ENCODE data around the gene AHSA1.

Gene AHSA1

DNA sequence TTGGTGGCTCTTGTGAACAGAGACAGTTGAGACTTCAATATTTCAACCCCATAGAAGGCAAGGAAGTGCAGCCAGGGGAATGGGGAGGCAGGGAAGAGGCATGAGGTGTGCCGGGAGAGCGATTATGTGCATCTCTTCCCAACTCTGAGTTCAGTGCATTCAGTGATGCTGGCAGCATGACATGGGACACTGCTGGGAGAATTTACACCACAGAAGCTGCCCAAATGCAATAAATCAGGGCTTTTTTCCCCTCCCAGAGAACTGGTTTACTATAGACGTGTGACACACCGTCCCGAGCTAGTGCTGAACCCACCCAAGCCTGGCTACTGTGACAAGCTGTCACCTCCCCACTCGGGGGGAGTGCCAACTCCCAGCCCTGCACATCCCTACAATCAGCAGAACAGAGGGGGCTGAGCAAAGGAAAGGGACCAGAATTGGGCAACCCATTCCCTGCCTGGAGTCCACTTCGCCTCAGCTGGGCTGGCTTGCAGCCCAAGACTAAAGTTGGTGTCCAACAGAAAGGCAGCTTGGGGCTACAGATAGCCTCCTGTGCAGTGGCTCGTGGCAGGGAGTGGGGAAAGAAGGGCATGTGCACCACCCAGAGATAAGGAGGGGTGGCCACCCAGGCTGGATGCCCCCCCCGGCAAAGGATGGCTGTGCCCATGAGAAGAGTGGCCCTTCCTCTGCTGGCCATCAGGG, 16.7 kb downstream of the AHSA1 start:
- no peak for DNase-seq

DNA sequence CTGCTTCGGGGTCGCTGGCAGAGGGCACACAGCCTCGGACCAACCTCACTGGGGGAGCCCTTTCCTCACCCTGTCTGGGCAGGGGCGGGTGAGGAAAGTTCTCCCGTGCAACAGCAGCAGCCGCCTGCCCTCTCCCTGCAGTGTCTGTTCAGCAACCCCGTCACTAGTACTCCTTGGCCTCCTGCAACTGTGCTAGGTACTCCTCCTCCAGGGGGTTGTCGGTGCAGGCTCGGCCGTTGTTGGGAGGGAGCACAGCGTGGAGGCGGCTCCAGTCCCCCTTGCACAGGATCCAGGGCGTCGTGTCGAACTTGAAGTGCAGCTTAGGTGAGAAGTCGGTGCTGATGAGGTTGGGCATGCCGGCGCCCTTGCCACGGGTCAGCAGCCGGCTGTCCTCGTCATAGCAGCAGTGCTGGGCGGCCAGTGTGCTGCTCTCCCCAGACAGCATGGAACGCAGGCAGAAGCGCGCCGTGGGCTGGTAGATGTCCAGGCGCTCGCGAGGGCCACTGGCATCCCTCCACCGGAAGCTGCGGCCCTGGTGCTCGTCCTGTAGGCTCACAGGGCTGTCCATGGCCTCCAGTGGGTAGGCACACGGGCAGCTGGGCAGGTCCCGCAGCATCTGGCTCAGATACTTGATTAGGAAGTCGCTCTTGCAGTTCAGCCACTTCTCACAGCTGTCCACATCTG, 17.7 kb downstream of the AHSA1 start:
- no peak for DNase-seq

DNA sequence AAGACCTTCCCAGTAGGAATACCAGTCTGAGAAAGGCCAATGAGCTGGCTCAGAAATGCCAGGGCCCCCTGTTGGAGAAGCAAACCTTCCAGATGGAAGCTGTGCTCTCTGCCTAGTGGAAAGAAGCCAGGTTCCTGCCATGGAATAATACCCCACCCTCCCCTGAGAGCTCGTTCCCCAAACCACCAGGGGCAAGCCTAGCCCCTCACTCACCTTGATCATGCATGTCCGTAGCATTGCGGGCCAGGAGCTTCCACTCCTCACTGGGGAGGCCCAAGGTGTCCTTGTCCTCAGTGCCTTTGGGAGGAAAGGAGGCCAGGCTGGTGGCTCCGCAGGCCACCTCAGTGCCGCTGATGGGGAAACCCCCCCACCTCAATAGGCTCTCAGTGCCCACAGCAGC, 20.1 kb downstream of the AHSA1 start:
- no peak for DNase-seq

DNA sequence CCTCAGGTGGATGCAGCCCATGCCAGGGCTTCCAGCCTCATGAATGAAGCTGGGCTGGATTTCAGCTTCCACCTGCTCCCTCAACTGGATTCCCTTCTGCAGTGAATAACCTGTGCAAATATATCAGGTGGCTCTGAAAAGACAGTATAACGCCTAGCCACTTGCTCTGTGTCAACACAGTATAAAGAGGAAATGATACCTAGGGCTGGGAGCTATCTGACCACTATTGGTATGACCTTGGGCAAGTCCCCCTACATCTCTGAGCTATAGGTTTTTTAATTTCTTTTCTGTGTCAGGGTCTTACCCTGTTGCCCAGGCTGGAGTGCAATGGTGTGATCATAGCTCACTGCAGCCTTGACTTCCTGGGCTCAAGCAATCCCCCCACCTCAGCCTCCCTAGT, 20.9 kb downstream of the AHSA1 start:
- DNase-seq = no peak

DNA sequence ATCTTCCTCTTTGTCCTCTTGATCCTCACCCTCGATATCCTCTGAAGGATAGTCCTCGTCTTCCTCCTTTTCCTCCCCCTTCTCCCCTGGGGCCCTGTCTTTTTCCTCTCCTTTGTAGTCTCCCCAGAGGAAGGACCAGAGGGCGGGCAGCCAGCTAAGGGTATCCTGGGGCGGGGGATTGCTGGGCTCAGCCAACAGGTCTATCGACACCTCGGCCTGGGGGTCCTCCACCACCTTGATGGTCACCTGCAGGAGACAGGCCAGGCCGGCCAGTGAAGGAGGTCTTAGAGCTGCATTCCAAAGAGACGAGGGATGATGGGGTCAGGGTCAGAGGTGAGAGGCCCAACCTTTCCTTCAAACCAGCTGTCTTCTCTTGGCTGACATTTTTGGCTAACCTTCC, 24.5 kb downstream of the AHSA1 start:
- DNase-seq = no peak

DNA sequence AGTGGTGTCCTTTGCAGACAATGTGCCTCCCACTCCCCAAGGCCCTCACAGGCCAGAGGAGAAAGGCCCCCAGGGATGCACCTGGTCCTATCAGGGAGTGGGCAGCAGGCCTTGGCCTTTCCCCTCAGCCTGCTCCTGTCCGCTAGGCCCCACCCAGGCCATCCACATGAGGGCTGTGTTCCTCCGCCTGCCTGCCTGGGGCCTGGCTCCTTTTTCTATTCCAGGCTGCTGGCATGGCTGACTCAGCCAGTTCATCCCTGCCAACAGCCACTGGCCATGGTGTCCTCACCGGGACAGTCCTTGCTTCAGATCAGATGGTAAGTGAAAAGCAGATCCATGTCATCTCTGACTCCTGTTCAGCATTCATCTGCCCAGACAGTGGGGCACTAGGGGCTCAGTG, 27.4 kb downstream of the AHSA1 start:
- no peak for DNase-seq

DNA sequence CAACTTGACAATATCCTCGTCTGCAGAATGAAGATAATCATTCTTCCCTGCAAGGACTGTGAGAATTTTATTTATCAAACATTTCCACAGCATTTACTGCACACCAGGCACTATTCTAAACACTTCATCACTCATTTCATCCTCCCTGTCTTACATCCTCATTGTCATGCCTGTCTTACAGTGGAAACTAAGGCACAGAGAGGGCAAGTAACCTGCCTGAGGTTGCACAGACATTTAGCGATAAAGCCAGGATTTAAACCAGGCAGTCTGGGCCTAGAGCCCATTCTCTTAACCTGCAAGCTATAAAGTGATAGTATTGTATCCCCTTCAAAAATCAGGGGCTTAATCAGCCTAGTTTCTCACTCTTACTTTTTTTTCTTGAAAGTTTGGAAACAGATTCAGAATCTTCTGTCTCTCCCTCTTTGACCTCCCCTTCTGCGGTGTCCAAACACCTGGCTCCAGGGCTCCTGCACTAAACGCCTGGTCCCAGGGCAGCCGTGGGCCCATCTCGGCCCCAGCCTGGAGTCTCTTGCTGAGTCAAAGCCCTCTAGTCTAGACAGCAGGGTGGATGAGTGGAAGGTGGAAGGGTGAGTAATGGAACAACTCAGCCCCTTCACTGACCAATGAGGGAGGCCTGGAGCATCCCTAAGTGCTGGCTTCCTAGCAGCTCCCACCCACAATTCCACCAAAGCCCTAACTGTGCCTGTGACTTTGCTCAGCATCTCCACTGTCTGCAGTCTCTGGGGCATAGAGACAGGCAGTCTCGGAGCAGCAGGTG, 28.2 kb downstream of the AHSA1 start:
- DNase-seq = no peak

DNA sequence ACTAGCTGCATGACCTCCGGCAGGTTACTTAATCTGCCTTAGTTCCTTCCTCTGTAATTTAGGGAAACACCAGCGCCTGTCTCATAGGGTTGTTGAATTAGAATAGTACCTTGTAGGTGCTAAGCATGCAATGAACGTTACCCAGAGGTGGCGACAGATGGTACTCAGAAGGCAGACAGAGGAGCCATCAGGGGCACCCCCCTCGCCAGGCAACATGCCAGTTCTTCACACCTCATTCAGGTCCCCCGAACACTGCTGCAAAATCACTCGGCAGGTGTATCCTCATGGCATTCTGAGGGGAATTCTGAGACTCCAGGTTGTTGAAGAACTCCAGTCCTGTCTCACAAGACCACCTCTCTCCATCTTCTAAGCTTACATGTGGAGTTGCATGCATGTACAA, 30.7 kb downstream of the AHSA1 start:
- DNase-seq = no peak

DNA sequence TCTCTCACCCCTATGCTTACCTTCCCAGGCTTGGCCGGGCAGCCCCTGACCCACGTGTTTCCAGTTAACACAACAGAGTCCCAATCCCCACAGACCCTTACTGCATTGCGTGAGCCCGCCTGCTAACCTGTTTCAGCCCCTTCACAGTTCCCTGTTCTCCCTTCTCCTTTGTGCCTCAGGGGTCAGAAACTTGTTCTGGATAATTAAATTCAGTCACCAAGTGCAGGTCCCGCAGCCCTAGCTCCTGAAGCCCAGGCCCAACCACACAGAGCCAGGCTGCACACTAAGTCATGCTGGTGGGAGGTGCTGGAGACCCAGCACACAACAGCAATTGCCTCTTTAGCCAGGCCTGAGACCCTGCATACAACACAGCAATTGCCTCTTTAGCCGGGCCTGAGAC, 31.1 kb downstream of the AHSA1 start:
- DNase-seq = no peak

DNA sequence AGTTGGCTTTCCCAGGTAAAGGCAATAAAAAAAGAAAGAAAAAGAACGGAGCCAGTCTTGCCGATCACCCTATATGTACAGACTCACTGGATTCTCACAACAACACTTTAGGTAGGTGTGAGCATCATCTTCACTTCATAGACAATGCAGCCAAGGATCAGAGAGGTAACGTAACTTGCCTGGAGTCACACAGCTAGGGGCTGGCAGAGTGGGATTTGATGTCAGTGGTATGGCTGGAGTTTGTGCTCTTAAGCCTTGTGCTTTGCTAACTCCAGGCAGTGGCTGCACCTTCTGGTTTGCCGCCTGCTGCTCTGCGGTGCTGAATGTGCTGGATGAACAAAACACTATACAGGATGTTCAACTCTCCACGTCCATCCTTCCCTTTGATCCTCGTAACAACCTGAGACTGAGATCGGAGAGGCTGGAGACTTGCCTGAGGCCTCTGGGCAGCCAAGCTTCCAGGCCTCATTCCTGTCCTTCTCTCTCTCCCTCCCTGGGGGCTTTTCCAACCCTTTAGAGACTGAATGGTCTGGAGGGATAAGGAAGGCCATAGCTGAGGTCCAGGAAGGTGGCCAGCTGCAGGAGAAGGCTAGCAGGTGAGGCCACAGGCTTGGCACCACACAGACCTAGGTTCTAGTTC, 32.6 kb downstream of the AHSA1 start:
- no peak for DNase-seq

DNA sequence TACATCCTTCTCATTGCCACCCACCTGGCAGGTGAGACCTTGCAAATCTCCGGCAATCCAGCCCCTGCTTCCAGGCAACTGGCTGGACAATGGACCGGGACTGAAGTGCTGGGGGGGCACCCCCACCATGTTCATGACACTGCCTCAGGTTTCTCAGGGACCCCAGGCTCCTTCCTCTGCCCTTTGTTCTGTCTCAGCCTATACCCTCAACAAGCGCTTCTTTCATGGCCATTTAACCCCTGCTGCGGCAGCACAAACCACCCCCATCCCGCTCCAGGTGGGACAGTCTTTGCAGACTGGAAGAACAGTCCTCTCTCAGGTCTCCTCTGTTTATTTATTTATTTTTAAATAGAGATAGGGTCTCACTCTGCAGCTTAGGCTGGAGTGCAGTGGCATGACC, 33.2 kb downstream of the AHSA1 start:
- DNase-seq = no peak

DNA sequence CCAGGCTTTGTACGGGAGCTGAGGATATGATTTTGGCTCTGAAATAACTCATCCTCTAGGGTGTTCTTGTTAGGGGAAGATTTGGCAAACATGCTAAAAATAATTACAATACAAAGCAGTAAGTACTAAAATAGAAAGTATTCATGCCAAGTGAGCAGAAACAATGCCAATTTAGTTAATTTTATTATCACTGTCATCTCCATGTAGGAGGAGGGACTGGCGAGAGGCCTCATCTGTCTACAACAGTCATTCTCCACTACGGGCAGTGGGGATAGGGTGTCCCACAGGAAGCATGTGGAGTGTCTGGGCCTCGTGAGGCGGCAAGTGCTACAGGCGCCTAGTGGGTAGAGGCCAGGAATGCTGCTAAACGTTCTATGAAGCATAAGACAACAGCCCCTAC, 37.4 kb downstream of the AHSA1 start:
- DNase-seq = no peak

DNA sequence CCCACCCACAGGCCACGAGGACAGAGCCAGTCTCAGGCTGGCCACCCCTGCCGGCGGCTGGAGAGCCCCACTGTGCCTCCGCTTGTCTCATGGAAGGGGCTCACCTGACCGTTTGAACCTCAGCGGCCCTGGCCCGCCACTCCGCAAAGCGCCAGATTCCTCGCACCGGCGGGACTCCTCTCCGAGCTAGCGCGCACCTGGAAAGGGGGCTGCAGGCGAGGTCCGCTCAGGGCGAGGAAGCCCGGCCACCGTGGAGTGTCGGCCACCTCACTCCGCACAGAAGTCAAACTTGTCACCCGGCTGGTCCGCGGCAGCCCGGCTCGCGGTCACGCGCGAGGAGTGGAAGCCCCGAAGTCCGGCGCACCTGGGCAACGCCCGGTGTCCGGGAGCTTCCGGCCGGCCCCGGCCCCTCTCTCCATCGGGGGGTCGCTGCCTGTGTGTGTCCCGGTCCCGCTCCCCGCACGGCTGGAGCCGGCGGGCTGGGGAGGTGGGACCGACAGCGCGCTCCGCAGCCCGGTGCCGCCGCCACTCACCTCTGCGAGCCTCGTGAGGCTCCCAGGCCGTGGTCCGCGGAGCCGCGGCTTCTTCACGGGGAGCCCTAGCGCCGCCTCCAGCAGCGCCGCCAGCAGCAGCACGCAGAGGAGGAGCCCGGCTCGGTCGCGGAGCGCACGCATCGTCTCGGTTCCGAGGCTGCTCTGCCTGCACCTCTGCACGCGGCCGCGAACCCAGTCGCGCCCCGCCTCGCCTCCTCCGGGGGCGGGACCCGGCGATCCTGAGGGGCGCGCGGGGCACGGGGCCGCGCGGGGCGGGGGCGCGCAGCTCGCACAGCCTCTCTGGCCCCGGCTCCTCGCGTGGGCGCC, 40.5 kb downstream of the AHSA1 start, which contains the start of gene ISM2:
Gene ISM2 (minus strand): TSS at position 697 of the 860 bp plus-strand sequence. CDS start 23 bp downstream, at position 674.
- peak; percentile 55 to 63 for DNase-seq

DNA sequence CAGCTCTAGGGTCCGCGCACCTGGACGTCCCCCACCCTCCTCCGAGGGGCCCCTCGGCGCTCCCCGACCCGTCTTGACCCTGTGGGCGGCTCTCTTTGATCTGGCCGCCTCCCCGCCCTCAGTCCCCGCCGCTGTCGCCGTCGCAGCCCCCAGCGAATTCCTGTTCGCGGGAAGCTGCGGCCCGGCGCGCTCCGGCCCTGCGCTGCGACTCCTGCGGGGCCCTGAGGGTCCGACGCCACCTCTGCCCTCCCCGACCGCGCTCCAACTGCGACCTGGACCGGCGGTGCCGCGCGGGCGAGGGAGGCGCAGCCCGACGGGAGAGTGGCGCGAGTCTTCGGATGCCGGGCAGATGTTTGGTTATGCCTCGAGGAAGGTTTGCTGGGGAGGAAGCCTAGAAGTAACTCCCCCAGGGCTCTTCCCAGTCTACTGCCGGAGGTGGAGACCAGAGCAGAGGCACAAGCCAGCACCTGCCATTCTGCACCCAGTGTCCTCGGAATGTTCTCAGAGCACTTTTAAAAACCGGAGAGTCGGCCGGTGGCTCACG, 41.2 kb downstream of the AHSA1 start:
- peak in 1 of 2 donors; percentile 8 for DNase-seq

DNA sequence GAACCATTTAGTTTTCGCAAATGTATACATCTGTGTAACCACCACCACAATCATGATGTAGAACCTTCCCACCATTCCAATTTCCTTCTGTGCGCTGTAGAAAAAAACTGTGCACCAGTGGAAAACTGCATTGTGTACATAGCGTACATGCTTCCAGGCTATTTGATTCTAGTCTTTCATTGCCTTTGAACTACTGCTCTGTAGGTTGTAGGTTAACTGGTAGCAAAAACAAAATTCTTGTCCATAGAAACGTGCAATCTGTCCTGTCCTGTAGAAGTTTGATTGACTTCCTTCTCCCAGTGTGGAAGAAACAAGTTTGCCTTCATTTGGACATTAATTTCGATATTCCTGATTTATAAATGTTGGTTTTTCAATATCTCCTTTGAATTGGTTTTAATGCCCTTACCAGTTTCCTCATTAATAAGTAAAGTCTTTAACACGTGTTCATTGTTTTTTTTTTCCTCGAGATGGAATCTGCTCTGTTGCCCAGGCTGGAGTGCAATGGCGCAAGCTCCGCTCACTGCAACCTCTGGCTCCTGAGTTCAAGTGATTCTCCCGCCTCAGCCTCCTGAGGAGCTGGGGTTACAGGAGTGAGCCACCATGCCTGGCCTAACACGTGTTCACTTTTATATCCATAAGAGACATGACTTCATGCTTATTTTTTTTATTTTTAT, 44.4 kb downstream of the AHSA1 start:
- no peak for DNase-seq

DNA sequence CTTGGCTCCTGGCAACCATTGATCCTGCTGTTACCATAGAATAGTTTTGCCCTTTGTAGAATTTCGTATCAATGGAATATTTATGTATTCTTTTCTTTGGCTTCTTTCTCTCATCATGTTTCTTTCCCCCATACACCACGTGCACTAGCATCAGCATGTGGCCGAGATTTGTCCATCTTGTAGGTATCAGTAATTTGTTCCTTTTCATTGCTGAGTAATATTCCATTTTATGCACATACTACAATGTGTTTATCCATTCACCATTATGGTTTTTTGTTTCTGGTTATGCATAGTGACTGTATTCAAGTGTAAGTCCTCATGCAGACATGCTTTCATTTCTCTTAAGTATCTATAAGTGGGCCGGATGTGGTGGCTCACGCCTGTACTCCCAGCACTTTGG, 45.2 kb downstream of the AHSA1 start:
- DNase-seq = no peak

DNA sequence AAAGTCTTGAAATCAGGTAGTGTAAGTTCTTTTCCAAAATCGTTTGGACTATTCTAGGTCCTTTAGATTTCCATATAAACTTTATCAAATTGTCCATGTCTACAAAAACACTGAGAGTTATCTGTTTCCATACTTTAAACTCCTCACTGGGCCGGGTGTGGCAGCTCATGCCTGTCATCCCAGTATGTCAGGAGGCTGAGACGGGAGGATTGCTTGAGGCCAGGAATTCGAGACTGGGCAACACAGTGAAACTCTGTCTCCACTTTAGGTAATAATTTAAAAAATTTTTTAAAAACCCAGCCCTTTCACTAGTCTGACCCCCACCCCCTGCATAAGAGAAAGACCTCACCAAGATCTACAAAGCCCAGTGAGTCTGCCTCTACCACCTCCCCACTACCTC, 47.1 kb downstream of the AHSA1 start:
- DNase-seq = no peak

DNA sequence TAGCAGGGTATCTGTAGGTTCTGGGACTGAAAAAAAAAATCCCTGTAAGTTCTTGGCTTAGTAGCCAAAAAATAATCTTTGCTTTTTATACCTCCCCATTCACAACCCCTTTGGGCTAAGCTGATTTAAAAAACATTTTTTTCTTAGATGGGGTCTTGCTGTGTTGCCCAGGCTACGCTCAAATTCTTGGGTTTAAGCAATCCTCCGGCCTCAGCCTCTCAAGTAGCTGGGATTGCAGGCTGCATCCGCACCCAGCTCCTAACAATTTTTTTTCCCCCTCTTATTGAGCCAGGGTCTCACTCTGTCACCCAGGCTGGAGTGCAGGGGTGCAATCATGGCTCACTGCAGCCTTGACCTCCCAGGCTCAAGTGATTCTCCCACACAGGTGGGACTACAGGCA, 49.9 kb downstream of the AHSA1 start:
- no peak for DNase-seq

DNA sequence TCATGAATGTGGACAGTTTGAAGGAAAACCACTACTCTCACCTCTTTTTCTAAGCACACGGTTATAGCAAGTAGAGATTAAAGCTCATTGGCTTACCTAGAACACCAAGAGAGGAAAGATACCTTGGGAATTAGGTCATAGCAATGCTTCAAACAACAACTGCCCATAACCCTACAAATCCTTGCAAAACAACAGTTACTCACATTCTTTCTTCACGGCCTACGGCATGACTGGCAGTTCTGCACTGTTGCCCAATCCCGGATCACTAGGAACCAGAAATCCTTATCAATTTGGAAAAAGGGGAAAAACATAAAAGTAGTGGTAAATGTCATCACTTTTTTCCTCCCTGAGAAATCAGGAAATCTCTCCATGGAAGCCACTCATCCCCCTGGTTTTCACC, 50.4 kb downstream of the AHSA1 start:
- no peak for DNase-seq

DNA sequence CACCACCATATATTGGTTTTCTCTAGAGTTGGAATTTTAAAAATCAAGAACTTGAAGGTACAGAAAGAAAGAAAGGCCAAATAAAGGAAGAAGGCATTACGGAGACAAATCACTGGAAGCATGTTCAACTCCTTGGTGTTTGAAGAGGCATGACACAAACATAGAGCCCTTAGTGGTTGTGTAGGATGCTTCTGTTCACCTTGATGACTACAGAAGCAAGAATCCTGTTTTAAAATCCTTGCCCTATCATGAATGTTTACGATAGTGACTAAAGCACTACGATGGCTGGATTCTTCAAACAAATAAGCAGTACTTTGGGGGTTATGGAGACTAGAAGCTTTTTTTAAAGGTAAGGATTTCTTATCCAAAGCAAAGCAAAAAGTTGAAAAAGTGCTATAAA, 51.0 kb downstream of the AHSA1 start:
- DNase-seq = no peak

DNA sequence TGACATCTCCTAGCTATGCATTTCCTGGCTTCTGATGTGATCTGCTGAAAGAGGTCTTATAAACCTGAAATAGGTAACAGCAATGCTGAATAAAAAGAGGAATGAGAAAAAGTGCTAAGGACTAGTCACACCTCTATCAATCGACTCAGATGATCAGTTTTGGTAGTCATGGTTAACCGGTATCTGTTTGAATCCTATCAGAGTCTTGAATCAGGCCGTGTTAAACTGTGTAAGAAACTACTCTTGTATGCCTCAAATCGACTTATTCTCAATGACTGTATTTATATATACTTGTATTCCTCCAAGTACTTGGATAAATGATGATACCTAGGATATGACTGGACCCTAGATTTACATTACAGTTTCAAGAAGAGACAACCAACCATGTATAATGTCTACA, 51.5 kb downstream of the AHSA1 start:
- DNase-seq = no peak
